Left cardiac atrium (tissue), 4 donors: ENCODE results near the gene ARHGAP33. TPM values are rescaled to one million over a fixed set of nuclear protein-coding genes. Genes with fewer than 3 reads are reported as not detected.
"Not testable (repeated sequence)": the region's sequence is repeated elsewhere in the genome, so short reads cannot be mapped to it uniquely, and the experiment has no call there.

Experiments
- ATAC-seq, 2 donors: fragments of 200-7000 bp; cut with Tn5 transposase; one replicate each; pipeline ENCODE4 v1.9.1; 2020; ENCODE audit warnings: mild to moderate bottlenecking in 2 of 2, moderate library complexity in 2 of 2
- DNase-seq: peaks from one replicate; pipeline ENCODE4 v3.0.0-alpha.2; 2020
- intact Hi-C, 2 donors: fragments of 100-400 bp; cut with DNase I; formaldehyde crosslinking; loops; one replicate each; pipeline versions ENCODE4 v1.14.1 to v1.15.1; 2022 to 2023
- total RNA-seq, 2 donors: library from RNA; stranded (reverse); fragmentation: NEBNext Ultra II Directional; extraction: Animal tissue kit (Norgen Biotek cat#: 25700); gene quantifications; one replicate each; pipeline ENCODE4 v1.2.1, GENCODE V29; 2021
- donor health status: DM: no; HTN: yes; CAD: no.
- donor health status: DM: no; HTN: yes; CAD: no; lungs with severe emphysema.
- donor health status: DM: yes; HTN: yes; CAD: no.
- donor health status: Dilated cardiomyopathy.

Gene ARHGAP33
- total RNA-seq, 2 donors from 2014 or later, result 2.4 to 2.7 TPM

- DNase-seq, result no peak
- intact Hi-C loops, result no loop called here
Measured at GRCh38 chr19:35788205-35788960, 13.0 kb downstream of the ARHGAP33 start.

GRCh38 chr19:35789195-35789977, 14.0 kb downstream of the ARHGAP33 start:
- no peak for ATAC-seq
- intact Hi-C loops, result no loop called here
- no peak for DNase-seq

More at GRCh38 chr19:35788205-35788960, 13.0 kb downstream of the ARHGAP33 start:
- ATAC-seq, result no peak

GRCh38 chr19:35789978-35790944, 14.9 kb downstream of the ARHGAP33 start:
- DNase-seq (no peak), ATAC-seq (no peak)
- intact Hi-C loops, result no loop called here

GRCh38 chr19:35790981-35791813, 15.8 kb downstream of the ARHGAP33 start:
- no peak for DNase-seq
- intact Hi-C loops, result no loop called here
- ATAC-seq, result no peak

- intact Hi-C loops, result no loop called here
- DNase-seq, result no peak
- ATAC-seq, result no peak
Measured at GRCh38 chr19:35791814-35792279, 16.5 kb downstream of the ARHGAP33 start.

GRCh38 chr19:35792312-35792711, 16.9 kb downstream of the ARHGAP33 start:
- intact Hi-C loops, result no loop called here
- no peak for ATAC-seq
- no peak for DNase-seq

- intact Hi-C loops, result no loop called here
- DNase-seq (no peak), ATAC-seq (no peak)
Measured at GRCh38 chr19:35792888-35793287, 17.5 kb downstream of the ARHGAP33 start.

- DNase-seq (no peak), ATAC-seq (no peak)
- intact Hi-C loops, result no loop called here
Measured at GRCh38 chr19:35793381-35794165, 18.2 kb downstream of the ARHGAP33 start.

GRCh38 chr19:35795564-35795963, 20.2 kb downstream of the ARHGAP33 start:
- ATAC-seq, intact Hi-C loops: not testable (repeated sequence)

GRCh38 chr19:35796645-35797542, 21.5 kb downstream of the ARHGAP33 start:
- intact Hi-C loops, result no loop called here
- no peak for ATAC-seq
- DNase-seq, result no peak

More at GRCh38 chr19:35795564-35795963, 20.2 kb downstream of the ARHGAP33 start:
- DNase-seq, result not testable (repeated sequence)

GRCh38 chr19:35797663-35798062, 22.3 kb downstream of the ARHGAP33 start:
- intact Hi-C loops, result no loop called here
- ATAC-seq, result peak in 1 of 2 donors; percentile 57
- no peak for DNase-seq

- intact Hi-C loops, result no loop called here
- no peak for DNase-seq
- ATAC-seq, result no peak
Measured at GRCh38 chr19:35801828-35802227, 26.5 kb downstream of the ARHGAP33 start.

- no peak for ATAC-seq
- DNase-seq, result no peak
- intact Hi-C loops, result no loop called here
Measured at GRCh38 chr19:35805526-35806102, 30.2 kb downstream of the ARHGAP33 start.

GRCh38 chr19:35806597-35806996, 31.2 kb downstream of the ARHGAP33 start:
- no peak for ATAC-seq

GRCh38 chr19:35807633-35808032, 32.3 kb downstream of the ARHGAP33 start:
- DNase-seq (no peak), ATAC-seq (no peak)
- intact Hi-C loops, result no loop called here

More at GRCh38 chr19:35806597-35806996, 31.2 kb downstream of the ARHGAP33 start:
- intact Hi-C loops, result no loop called here
- DNase-seq, result no peak
